ENCODE measurements around the gene WNT11. TPM values are rescaled to one million over a fixed set of nuclear protein-coding genes. Genes with fewer than 3 reads are reported as not detected.

Gene WNT11
- total and polyA plus RNA-seq, 12 donors: 5.1 to 12.0 (median 7.7) TPM

- 87 to 89% methylated on average over 8 of the region's 8 CpGs for WGBS, 2 donors
- no peak overlapping the region for H3K27ac ChIP-seq
- no peaks in the 10 kb centered on the region for H3K36me3 ChIP-seq
- DNase-seq (no peak), ATAC-seq (no peak)
- peaks cover 3 to 32% (median 12%) of the 10 kb centered on the region in 9 donors for H3K4me1 ChIP-seq
- TF ChIP-seq CTCF (IDR thresholded peaks at IDR 0.05): no peak
- H3K27me3 ChIP-seq: no peaks in the 10 kb centered on the region
- H3K4me3 ChIP-seq: no peak overlapping the region
- no peaks in the 10 kb centered on the region for H3K9me3 ChIP-seq
- intact Hi-C loops (cut with DNase I): no loop called here
Observed at GRCh38 chr11:76229690-76230240, 23.5 kb upstream of the WNT11 start.

- no peak overlapping the region for H3K4me3 ChIP-seq
- intact Hi-C loops (cut with DNase I): no loop called here
- peaks cover 0 to 22% (median 4%) of the 10 kb centered on the region in 9 donors for H3K4me1 ChIP-seq
- no peak overlapping the region for H3K27ac ChIP-seq
- TF ChIP-seq CTCF (IDR thresholded peaks at IDR 0.05): no peak
- no peak for ATAC-seq
- 87 to 88% methylated on average over 5 of the region's 5 CpGs for WGBS, 2 donors
- H3K27me3 ChIP-seq: no peaks in the 10 kb centered on the region
- no peak for DNase-seq
- no peaks in the 10 kb centered on the region for H3K9me3 ChIP-seq
- H3K36me3 ChIP-seq: no peaks in the 10 kb centered on the region
Observed at GRCh38 chr11:76228875-76229149, 22.5 kb upstream of the WNT11 start.

GRCh38 chr11:76228071-76228874, 22.0 kb upstream of the WNT11 start:
- H3K4me3 ChIP-seq: no peak overlapping the region
- DNase-seq (no peak), ATAC-seq (no peak)
- H3K36me3 ChIP-seq: no peaks in the 10 kb centered on the region
- peaks cover 0 to 17% (median 0%) of the 10 kb centered on the region in 9 donors for H3K4me1 ChIP-seq
- WGBS, 2 donors: 82 to 84% methylated on average over 15 of the region's 15 CpGs
- H3K9me3 ChIP-seq: no peaks in the 10 kb centered on the region
- no peak for TF ChIP-seq CTCF (IDR thresholded peaks at IDR 0.05)
- H3K27me3 ChIP-seq: no peaks in the 10 kb centered on the region
- intact Hi-C loops (cut with DNase I): no loop called here
- peak overlapping the region in 1 of 10 donors; percentile 45 for H3K27ac ChIP-seq

DNA sequence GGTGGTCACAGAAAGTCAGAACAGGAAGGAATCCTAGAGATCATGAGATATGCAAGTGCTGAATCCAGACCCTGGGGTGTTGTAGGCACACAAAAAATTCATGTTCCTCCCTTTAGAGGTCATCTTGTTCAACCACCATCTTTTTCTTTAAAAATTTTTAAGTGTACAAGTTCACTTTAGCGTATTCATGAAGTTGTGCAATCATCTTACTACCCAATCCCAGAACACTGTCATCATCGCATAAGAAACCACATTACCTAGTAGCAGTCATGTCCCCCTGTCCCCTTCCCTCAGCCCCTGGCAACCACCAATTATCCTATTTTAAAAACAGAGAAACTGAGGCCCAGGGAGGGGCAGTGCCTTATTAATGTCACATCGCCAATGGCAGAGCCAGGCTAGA, 20.3 kb upstream of the WNT11 start:
- no peaks in the 10 kb centered on the region for H3K9me3 ChIP-seq
- DNase-seq (no peak), ATAC-seq (no peak)
- H3K4me1 ChIP-seq: peaks cover 0 to 17% (median 0%) of the 10 kb centered on the region in 9 donors
- no peak for TF ChIP-seq CTCF (IDR thresholded peaks at IDR 0.05)
- 77 to 97% methylated on average over 3 of the region's 3 CpGs for WGBS, 2 donors
- H3K27me3 ChIP-seq: no peaks in the 10 kb centered on the region
- no peak overlapping the region for H3K27ac ChIP-seq
- intact Hi-C loops (cut with DNase I): no loop called here
- H3K36me3 ChIP-seq: no peaks in the 10 kb centered on the region
- H3K4me3 ChIP-seq: no peak overlapping the region
